Measurements from ENCODE around the gene TMEM198. TPM values are rescaled to one million over a fixed set of nuclear protein-coding genes. Genes with fewer than 3 reads are reported as not detected.
A peak's percentile ranks its signal among the peaks of the same experiment; 100 is the strongest.

The TMEM198 gene
- total RNA-seq, 2 donors from 2014 or later = 4.5 to 5.3 TPM

- no peak overlapping the region for H3K4me3 Mint-ChIP-seq
Measured at GRCh38 chr2:219502618-219503017, 41.2 kb upstream of the TMEM198 start.

GRCh38 chr2:219505585-219505984 is 38.2 kb upstream of the TMEM198 start:
- H3K27ac Mint-ChIP-seq = no peak overlapping the region

More at GRCh38 chr2:219502618-219503017, 41.2 kb upstream of the TMEM198 start:
- H3K36me3 Mint-ChIP-seq (ENCODE audit: insufficient read depth in 2 of 2) = peaks cover 5 to 7% of the 10 kb centered on the region in 2 donors
- no peak for ATAC-seq (replicated peaks in 1 of 2)
- H3K4me1 Mint-ChIP-seq (ENCODE audit: low read depth) = peaks cover 32% of the 10 kb centered on the region
- H3K27ac Mint-ChIP-seq = no peak overlapping the region
- H3K27me3 Mint-ChIP-seq (ENCODE audit: low read depth) = peaks cover 8% of the 10 kb centered on the region
- no peak for DNase-seq
- H3K9me3 Mint-ChIP-seq = no peaks in the 10 kb centered on the region

GRCh38 chr2:219506153-219506801 is 37.6 kb upstream of the TMEM198 start:
- Mint-ChIP-seq H3K36me3 (ENCODE audit: insufficient read depth in 2 of 2) (peaks cover 0 to 4% of the 10 kb centered on the region in 2 donors), H3K4me3 (no peak overlapping the region), H3K27me3 (ENCODE audit: low read depth) (peaks cover 20% of the 10 kb centered on the region), H3K27ac (no peak overlapping the region), H3K9me3 (no peaks in the 10 kb centered on the region), H3K4me1 (ENCODE audit: low read depth) (peaks cover 18% of the 10 kb centered on the region)
- no peak for DNase-seq
- no peak for ATAC-seq (replicated peaks in 1 of 2)

More at GRCh38 chr2:219505585-219505984, 38.2 kb upstream of the TMEM198 start:
- ATAC-seq (replicated peaks in 1 of 2) (no peak), DNase-seq (no peak)
- Mint-ChIP-seq H3K9me3 (no peaks in the 10 kb centered on the region), H3K36me3 (ENCODE audit: insufficient read depth in 2 of 2) (peaks cover 0 to 4% of the 10 kb centered on the region in 2 donors), H3K27me3 (ENCODE audit: low read depth) (peaks cover 13% of the 10 kb centered on the region), H3K4me1 (ENCODE audit: low read depth) (peaks cover 18% of the 10 kb centered on the region), H3K4me3 (no peak overlapping the region)

GRCh38 chr2:219506802-219507526 is 36.9 kb upstream of the TMEM198 start:
- H3K4me1 Mint-ChIP-seq (ENCODE audit: low read depth) = peaks cover 18% of the 10 kb centered on the region
- H3K27me3 Mint-ChIP-seq (ENCODE audit: low read depth) = peaks cover 27% of the 10 kb centered on the region
- ATAC-seq (replicated peaks in 1 of 2) (no peak), DNase-seq (no peak)
- no peak overlapping the region for H3K27ac Mint-ChIP-seq
- no peaks in the 10 kb centered on the region for H3K9me3 Mint-ChIP-seq
- peaks cover 0 to 4% of the 10 kb centered on the region in 2 donors for H3K36me3 Mint-ChIP-seq (ENCODE audit: insufficient read depth in 2 of 2)
- H3K4me3 Mint-ChIP-seq = no peak overlapping the region

- Mint-ChIP-seq H3K9me3 (no peaks in the 10 kb centered on the region), H3K27me3 (ENCODE audit: low read depth) (peaks cover 32% of the 10 kb centered on the region), H3K27ac (no peak overlapping the region), H3K36me3 (ENCODE audit: insufficient read depth in 2 of 2) (peaks cover 0 to 4% of the 10 kb centered on the region in 2 donors), H3K4me3 (no peak overlapping the region), H3K4me1 (ENCODE audit: low read depth) (peaks cover 18% of the 10 kb centered on the region)
- DNase-seq (no peak), ATAC-seq (replicated peaks in 1 of 2) (no peak)
Measured at GRCh38 chr2:219507581-219508443, 36.0 kb upstream of the TMEM198 start.

GRCh38 chr2:219508444-219508734 is 35.4 kb upstream of the TMEM198 start:
- H3K4me3 Mint-ChIP-seq = no peak overlapping the region
- peaks cover 37% of the 10 kb centered on the region for H3K27me3 Mint-ChIP-seq (ENCODE audit: low read depth)
- no peaks in the 10 kb centered on the region for H3K9me3 Mint-ChIP-seq
- no peak overlapping the region for H3K27ac Mint-ChIP-seq
- DNase-seq (no peak), ATAC-seq (replicated peaks in 1 of 2) (no peak)
- peaks cover 0 to 4% of the 10 kb centered on the region in 2 donors for H3K36me3 Mint-ChIP-seq (ENCODE audit: insufficient read depth in 2 of 2)
- H3K4me1 Mint-ChIP-seq (ENCODE audit: low read depth) = peaks cover 19% of the 10 kb centered on the region

GRCh38 chr2:219508971-219509779 is 34.7 kb upstream of the TMEM198 start:
- H3K4me3 Mint-ChIP-seq = peak overlapping the region; percentile 50 to 51
- H3K36me3 Mint-ChIP-seq (ENCODE audit: insufficient read depth in 2 of 2) = peaks cover 0 to 4% of the 10 kb centered on the region in 2 donors
- peak; percentile 40 to 48 for ATAC-seq (replicated peaks in 1 of 2)
- no peak overlapping the region for H3K27ac Mint-ChIP-seq
- peaks cover 45% of the 10 kb centered on the region for H3K27me3 Mint-ChIP-seq (ENCODE audit: low read depth)
- no peaks in the 10 kb centered on the region for H3K9me3 Mint-ChIP-seq
- no peak for DNase-seq
- peaks cover 27% of the 10 kb centered on the region for H3K4me1 Mint-ChIP-seq (ENCODE audit: low read depth)

GRCh38 chr2:219509780-219510511 is 33.9 kb upstream of the TMEM198 start:
- Mint-ChIP-seq H3K27me3 (ENCODE audit: low read depth) (peaks cover 48% of the 10 kb centered on the region), H3K36me3 (ENCODE audit: insufficient read depth in 2 of 2) (peaks cover 0 to 2% of the 10 kb centered on the region in 2 donors), H3K9me3 (no peaks in the 10 kb centered on the region), H3K4me1 (ENCODE audit: low read depth) (peaks cover 23% of the 10 kb centered on the region), H3K4me3 (peak overlapping the region; percentile 50 to 51), H3K27ac (no peak overlapping the region)
- ATAC-seq (replicated peaks in 1 of 2) = peak; percentile 86
- DNase-seq = peak; percentile 64 to 70

- no peak overlapping the region for H3K27ac Mint-ChIP-seq
- H3K4me3 Mint-ChIP-seq = peak overlapping the region in 1 of 2 donors; percentile 51
- no peaks in the 10 kb centered on the region for H3K9me3 Mint-ChIP-seq
- DNase-seq (no peak), ATAC-seq (replicated peaks in 1 of 2) (no peak)
- H3K4me1 Mint-ChIP-seq (ENCODE audit: low read depth) = peaks cover 23% of the 10 kb centered on the region
- H3K27me3 Mint-ChIP-seq (ENCODE audit: low read depth) = peaks cover 53% of the 10 kb centered on the region
- H3K36me3 Mint-ChIP-seq (ENCODE audit: insufficient read depth in 2 of 2) = no peaks in the 10 kb centered on the region
Measured at GRCh38 chr2:219510512-219511135, 33.2 kb upstream of the TMEM198 start.

GRCh38 chr2:219511547-219512325 is 32.1 kb upstream of the TMEM198 start:
- no peak overlapping the region for H3K27ac Mint-ChIP-seq
- H3K27me3 Mint-ChIP-seq (ENCODE audit: low read depth) = peaks cover 64% of the 10 kb centered on the region
- no peak overlapping the region for H3K4me3 Mint-ChIP-seq
- no peaks in the 10 kb centered on the region for H3K9me3 Mint-ChIP-seq
- ATAC-seq (replicated peaks in 1 of 2) (no peak), DNase-seq (no peak)
- H3K4me1 Mint-ChIP-seq (ENCODE audit: low read depth) = peaks cover 23% of the 10 kb centered on the region
- no peaks in the 10 kb centered on the region for H3K36me3 Mint-ChIP-seq (ENCODE audit: insufficient read depth in 2 of 2)

- no peak overlapping the region for H3K27ac Mint-ChIP-seq
- no peaks in the 10 kb centered on the region for H3K36me3 Mint-ChIP-seq (ENCODE audit: insufficient read depth in 2 of 2)
- H3K27me3 Mint-ChIP-seq (ENCODE audit: low read depth) = peaks cover 73% of the 10 kb centered on the region
- DNase-seq = no peak
- no peak for ATAC-seq (replicated peaks in 1 of 2)
- no peaks in the 10 kb centered on the region for H3K9me3 Mint-ChIP-seq
- H3K4me3 Mint-ChIP-seq = no peak overlapping the region
- peaks cover 23% of the 10 kb centered on the region for H3K4me1 Mint-ChIP-seq (ENCODE audit: low read depth)
Measured at GRCh38 chr2:219512524-219513216, 31.2 kb upstream of the TMEM198 start.

Measured in activated T-cell treated with anti-CD3 and anti-CD28 coated beads, Interleukin-2, amount 50 U/mL, for 72 hours (primary cell).